GM12891 (cell line): Measurements from ENCODE around the gene LUM.

Source experiments
- PAX5 ChIP-seq: IDR thresholded peaks from 2 replicates; pipeline ENCODE4 v1.6.1; 2011; ENCODE audit warnings: low read length, moderate library complexity, mild to moderate bottlenecking; ENCODE audit not compliant: insufficient read depth, severe bottlenecking
- POLR2A ChIP-seq: IDR thresholded peaks from 2 replicates; pipeline ENCODE4 v1.6.1; 2011; ENCODE audit warnings: low read depth, low read length, control low read depth
- POLR2AphosphoS5 ChIP-seq: IDR thresholded peaks from 2 replicates; pipeline ENCODE4 v1.6.1; 2011; ENCODE audit warnings: low read depth, low read length, control low read depth
- POU2F2 ChIP-seq: IDR thresholded peaks from 2 replicates; pipeline ENCODE4 v1.6.1; 2011; ENCODE audit warnings: low read depth, mild to moderate bottlenecking, control low read depth, low read length, moderate library complexity
- SPI1 ChIP-seq: IDR thresholded peaks from 2 replicates; pipeline ENCODE4 v1.6.1; 2011; ENCODE audit warnings: low read depth, low read length, control low read depth
- TAF1 ChIP-seq: IDR thresholded peaks from 2 replicates; pipeline ENCODE4 v1.6.1; 2011; ENCODE audit warnings: low read depth, low read length, control low read depth

- TF ChIP-seq TAF1 (no peak), POLR2AphosphoS5 (no peak), POLR2A (no peak), SPI1 (no peak), PAX5 (no peak), POU2F2 (no peak)
Observed at GRCh38 chr12:91103101-91103500, 8.2 kb downstream of the LUM start.
